Upper lobe of right lung (tissue), 1 donor: ENCODE measurements around the gene COL24A1. TPM values are rescaled to one million over a fixed set of nuclear protein-coding genes. Genes with fewer than 3 reads are reported as not detected.
"Not testable (repeated sequence)": the region's sequence is repeated elsewhere in the genome, so short reads cannot be mapped to it uniquely, and the experiment has no call there.

Experiments
- ATAC-seq: fragments of 200-7000 bp; cut with Tn5 transposase; one replicate; pipeline ENCODE4 v1.9.1; 2020; ENCODE audit warnings: mild to moderate bottlenecking, moderate library complexity
- DNase-seq: peaks from one replicate; pipeline ENCODE4 v3.0.0-alpha.2; 2020
- H3K27ac ChIP-seq: fragments of 200-600 bp; one replicate; pipeline ENCODE4 v1.8.0; 2022
- H3K27me3 ChIP-seq: fragments of 200-600 bp; one replicate; pipeline ENCODE4 v1.8.0; 2022; ENCODE audit warnings: mild to moderate bottlenecking
- H3K36me3 ChIP-seq: fragments of 200-600 bp; one replicate; pipeline ENCODE4 v1.8.0; 2022
- H3K4me1 ChIP-seq: fragments of 200-600 bp; one replicate; pipeline ENCODE4 v1.8.0; 2022
- H3K4me3 ChIP-seq: fragments of 200-600 bp; one replicate; pipeline ENCODE4 v1.8.0; 2022; ENCODE audit warnings: mild to moderate bottlenecking
- H3K9me3 ChIP-seq: fragments of 200-600 bp; one replicate; pipeline ENCODE4 v1.8.0; 2022
- intact Hi-C: fragments of 100-400 bp; cut with DNase I; formaldehyde crosslinking; loops from one replicate; pipeline ENCODE4 v1.11.0; 2022
- total RNA-seq: library from RNA; stranded (reverse); fragmentation: NEBNext Ultra II Directional; extraction: Animal tissue kit (Norgen Biotek cat#: 25700); gene quantifications from one replicate; pipeline ENCODE4 v1.2.1, GENCODE V29; 2021
- TF ChIP-seq, protein P1 (sequence below): fragments of 200-600 bp; IDR thresholded peaks from one replicate; pipeline ENCODE4 v1.8.0; 2022; ENCODE audit warnings: antibody characterized with exemption
- donor health status: DM: no; HTN: yes; CAD: no; lungs with severe emphysema.

The COL24A1 gene
- total RNA-seq, 1 donor from 2014 or later = 1.6 TPM

DNA sequence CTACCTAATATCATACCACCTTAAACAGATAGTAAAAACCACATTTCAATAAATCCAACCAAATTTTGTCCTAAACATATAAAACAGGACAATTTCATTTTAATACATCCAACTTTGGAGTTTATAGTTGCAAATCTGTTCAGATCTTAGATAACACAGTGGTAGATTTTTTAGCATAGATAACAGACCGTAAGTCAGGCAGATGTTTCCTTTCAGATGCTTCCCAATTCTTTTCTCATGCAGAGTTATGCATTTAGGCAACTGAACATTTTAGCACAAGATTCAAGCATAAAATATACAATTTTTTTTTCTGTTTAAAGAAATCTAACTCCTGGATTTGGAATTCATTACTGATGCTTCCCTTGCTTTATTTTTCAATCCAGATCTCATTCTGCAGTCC lies 291.8 kb downstream of the COL24A1 start:
- Histone ChIP-seq H3K4me3 (no peak overlapping the region), H3K4me1 (no peaks in the 10 kb centered on the region), H3K27ac (no peak overlapping the region), H3K36me3 (no peaks in the 10 kb centered on the region), H3K9me3 (no peaks in the 10 kb centered on the region), H3K27me3 (no peaks in the 10 kb centered on the region)
- intact Hi-C loops = no loop called here
- DNase-seq (no peak), ATAC-seq (no peak)
- TF ChIP-seq, protein P1, sequence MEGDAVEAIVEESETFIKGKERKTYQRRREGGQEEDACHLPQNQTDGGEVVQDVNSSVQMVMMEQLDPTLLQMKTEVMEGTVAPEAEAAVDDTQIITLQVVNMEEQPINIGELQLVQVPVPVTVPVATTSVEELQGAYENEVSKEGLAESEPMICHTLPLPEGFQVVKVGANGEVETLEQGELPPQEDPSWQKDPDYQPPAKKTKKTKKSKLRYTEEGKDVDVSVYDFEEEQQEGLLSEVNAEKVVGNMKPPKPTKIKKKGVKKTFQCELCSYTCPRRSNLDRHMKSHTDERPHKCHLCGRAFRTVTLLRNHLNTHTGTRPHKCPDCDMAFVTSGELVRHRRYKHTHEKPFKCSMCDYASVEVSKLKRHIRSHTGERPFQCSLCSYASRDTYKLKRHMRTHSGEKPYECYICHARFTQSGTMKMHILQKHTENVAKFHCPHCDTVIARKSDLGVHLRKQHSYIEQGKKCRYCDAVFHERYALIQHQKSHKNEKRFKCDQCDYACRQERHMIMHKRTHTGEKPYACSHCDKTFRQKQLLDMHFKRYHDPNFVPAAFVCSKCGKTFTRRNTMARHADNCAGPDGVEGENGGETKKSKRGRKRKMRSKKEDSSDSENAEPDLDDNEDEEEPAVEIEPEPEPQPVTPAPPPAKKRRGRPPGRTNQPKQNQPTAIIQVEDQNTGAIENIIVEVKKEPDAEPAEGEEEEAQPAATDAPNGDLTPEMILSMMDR = no peak

DNA sequence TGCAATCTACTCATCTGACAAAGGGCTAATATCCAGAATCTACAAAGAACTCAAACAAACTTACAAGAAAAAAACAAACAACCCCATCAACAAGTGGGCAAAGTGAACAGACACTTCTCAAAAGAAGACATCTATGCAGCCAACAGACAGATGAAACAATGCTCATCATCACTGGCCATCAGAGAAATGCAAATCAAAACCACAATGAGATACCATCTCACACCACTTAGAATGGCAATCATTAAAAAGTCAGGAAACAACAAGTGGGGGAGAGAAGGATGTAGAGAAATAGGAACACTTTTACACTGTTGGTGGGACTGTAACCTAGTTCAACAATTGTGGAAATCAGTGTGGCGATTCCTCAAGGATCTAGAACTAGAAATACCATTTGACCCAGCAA lies 292.9 kb downstream of the COL24A1 start:
- H3K27me3 ChIP-seq, H3K4me1 ChIP-seq, ATAC-seq, intact Hi-C loops, H3K27ac ChIP-seq, DNase-seq, H3K4me3 ChIP-seq, H3K9me3 ChIP-seq, H3K36me3 ChIP-seq: not testable (repeated sequence)

DNA sequence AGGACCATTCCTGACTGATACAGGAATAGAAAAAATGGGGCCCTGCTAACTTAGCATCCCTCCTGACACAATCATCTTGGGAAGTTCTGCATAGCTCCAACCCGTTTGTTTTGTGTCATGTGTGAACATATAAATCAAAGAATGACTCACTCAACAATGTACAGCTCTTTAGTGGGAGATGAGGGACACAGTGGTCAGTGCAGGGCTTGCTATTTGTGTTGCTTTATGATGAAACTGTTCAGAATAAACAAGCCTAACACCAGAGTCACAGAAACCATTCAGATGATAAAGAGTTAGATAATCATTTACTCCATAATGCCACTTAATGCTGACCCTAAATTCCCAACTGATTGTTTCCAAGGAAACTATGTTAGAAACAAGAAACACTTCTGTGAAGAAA lies 294.1 kb downstream of the COL24A1 start:
- TF ChIP-seq, protein P1 = no peak
- Histone ChIP-seq H3K27me3 (no peaks in the 10 kb centered on the region), H3K4me3 (no peak overlapping the region), H3K4me1 (no peaks in the 10 kb centered on the region), H3K36me3 (no peaks in the 10 kb centered on the region), H3K9me3 (no peaks in the 10 kb centered on the region), H3K27ac (no peak overlapping the region)
- DNase-seq (no peak), ATAC-seq (no peak)
- intact Hi-C loops = no loop called here

DNA sequence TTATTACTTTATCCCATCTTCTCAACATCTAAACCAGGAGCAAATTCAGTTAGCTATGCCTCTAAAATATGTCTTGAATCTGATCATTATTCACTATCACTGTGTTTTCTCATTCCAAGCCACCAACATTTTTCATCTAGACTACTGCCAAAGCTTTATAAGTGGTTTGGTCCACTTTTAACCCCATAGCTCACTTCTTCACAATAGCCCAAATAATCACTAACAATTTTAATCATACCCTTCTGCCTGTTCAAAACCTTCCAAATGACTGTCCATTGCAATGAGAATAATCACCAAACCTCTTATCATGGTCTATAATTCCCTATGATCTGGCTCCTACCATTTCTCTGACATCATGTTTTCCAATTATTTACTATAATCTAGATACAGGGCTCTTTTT lies 298.6 kb downstream of the COL24A1 start:
- intact Hi-C loops = no loop called here
- TF ChIP-seq, protein P1 = no peak
- ATAC-seq (no peak), DNase-seq (no peak)
- Histone ChIP-seq H3K4me1 (no peaks in the 10 kb centered on the region), H3K27ac (no peak overlapping the region), H3K27me3 (no peaks in the 10 kb centered on the region), H3K9me3 (no peaks in the 10 kb centered on the region), H3K36me3 (no peaks in the 10 kb centered on the region), H3K4me3 (no peak overlapping the region)

DNA sequence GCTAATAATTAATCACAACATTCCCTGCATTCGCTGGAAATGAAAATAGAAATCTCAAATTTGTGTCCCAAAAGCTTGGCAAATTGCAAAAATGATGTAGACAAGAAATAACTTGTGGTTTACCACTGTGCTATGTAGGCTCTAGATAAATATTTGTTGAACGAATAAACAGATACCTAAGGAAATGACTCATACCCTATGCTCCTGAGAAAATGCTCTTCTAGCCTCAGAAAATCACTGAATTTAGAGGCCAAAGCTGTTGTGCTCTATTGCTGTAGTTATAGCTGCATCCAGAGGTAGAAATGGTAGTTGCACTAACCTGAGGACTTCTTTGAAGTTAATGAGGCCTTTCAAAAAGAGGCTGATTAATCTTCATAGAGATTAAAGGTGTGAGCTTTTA lies 306.3 kb downstream of the COL24A1 start:
- H3K27ac ChIP-seq = no peak overlapping the region
- peaks cover 5% of the 10 kb centered on the region for H3K4me1 ChIP-seq
- no peaks in the 10 kb centered on the region for H3K9me3 ChIP-seq
- H3K27me3 ChIP-seq = no peaks in the 10 kb centered on the region
- DNase-seq (no peak), ATAC-seq (no peak)
- TF ChIP-seq, protein P1 = no peak
- intact Hi-C loops = no loop called here
- no peak overlapping the region for H3K4me3 ChIP-seq
- H3K36me3 ChIP-seq = no peaks in the 10 kb centered on the region

DNA sequence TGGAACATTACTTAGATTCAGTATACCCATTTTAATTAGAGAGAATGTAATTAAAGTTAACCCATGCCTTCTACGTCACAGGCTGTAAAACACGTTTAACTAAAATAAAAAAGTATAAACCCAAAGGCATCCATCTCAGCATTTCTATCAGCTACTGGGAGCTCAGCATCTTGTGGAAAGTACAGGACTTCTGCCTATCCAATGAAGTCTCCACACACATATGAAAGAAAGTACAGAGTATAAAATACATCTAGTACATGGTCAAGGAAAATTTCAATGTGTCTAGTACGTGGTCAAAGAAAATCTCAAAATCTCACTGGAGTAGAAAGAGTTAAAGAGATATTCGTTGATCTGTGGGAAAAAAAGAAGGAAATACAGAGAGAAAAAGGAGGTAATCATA lies 306.9 kb downstream of the COL24A1 start:
- no peak overlapping the region for H3K27ac ChIP-seq
- TF ChIP-seq, protein P1 = no peak
- peaks cover 5% of the 10 kb centered on the region for H3K4me1 ChIP-seq
- no peak overlapping the region for H3K4me3 ChIP-seq
- ATAC-seq = no peak
- H3K36me3 ChIP-seq = no peaks in the 10 kb centered on the region
- intact Hi-C loops = no loop called here
- no peak for DNase-seq
- no peaks in the 10 kb centered on the region for H3K9me3 ChIP-seq
- no peaks in the 10 kb centered on the region for H3K27me3 ChIP-seq
